ENCODE results near the gene ITGA11. TPM values are rescaled to one million over a fixed set of nuclear protein-coding genes. Genes with fewer than 3 reads are reported as not detected.

ITGA11 gene
- total RNA-seq, 1 experiment from 2014 or later, result not detected

DNA sequence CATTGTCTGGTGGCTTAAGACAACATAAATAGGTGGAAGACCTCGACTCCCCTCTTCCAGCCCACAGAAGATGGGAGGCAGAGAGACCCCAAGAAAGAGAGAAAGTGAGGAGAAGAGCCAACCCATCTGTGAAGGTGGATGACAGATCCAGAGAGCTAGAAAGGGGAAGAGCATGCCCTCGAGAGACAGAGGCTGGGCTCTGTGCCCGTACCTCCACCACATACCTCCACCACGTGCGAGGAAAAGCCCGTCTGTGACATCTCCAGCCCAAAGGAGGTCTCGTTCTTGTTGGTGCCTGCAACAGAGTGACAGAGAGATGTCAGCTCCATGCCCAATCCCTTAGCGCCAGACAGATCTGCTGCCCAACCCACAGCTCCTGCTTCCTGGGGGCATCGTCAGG is 83.4 kb downstream of the ITGA11 start:
- in situ Hi-C loops (cut with HindIII; ENCODE audit: low pct_unique_long_range_greater_than_20kb, low sequenced_read_pairs), result no loop called here
- no peak for DNase-seq (ENCODE audit: low read depth)

DNA sequence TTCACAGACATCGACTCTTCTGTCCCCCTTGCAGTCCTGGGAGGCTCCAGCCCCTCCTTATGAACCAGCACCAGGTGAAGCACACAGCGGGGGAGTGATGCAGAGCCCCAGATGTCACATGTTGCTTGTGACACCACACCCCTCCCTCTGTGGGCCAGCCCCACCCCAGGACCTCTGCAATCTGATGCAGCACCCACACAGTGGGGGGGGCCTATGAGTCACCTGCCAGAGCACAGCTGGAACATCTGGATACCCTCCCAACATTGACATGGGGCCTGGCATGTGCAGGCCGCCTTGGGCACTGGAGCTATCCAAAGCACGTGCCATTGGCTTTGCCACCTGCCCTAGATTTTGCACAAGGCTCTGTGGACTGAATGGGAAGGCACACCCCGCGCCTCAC is 83.9 kb downstream of the ITGA11 start:
- in situ Hi-C loops (cut with HindIII; ENCODE audit: low pct_unique_long_range_greater_than_20kb, low sequenced_read_pairs), result no loop called here

DNA sequence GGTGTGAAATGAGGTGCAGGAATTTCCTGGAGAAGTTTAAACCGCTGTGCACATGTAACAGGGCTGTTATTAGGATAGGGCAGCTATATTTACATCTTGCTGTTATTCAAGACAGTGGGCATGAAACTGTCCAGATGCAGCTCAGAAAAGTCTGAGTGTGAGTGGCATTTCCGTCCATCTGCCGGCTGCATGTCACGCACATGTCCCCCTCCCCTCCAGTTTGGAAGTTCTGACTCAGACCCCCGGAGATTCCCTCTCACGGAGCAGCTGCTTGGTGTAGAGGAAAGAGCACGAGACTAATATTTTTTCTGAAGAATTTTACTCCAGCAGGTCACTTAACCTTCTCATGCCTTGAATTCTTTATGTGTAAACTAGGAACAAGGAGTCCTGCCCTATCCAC is 84.6 kb downstream of the ITGA11 start:
- no peak for DNase-seq (ENCODE audit: low read depth)
- in situ Hi-C loops (cut with HindIII; ENCODE audit: low pct_unique_long_range_greater_than_20kb, low sequenced_read_pairs), result no loop called here

More for the DNA sequence above, 83.9 kb downstream of the ITGA11 start:
- DNase-seq (ENCODE audit: low read depth), result no peak

DNA sequence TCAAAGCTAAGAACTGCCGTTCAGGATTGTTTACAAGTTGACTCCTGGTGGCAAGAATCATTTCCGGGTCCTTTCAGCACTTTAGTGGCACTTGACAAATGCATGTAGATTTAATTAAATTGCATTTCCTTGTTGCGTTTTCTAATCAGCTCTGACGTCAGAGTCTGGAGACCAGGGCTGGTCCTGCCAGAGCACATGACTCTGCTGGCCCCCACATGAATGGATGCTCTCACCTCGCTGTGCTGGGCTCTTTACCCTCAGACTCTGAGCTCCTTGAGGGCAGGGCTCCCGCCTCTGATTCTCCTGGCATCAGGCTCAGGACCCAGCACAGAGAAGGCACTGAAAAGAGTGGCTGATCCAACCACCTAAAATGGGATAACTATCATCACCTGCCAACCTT is 85.0 kb downstream of the ITGA11 start:
- in situ Hi-C loops (cut with HindIII; ENCODE audit: low pct_unique_long_range_greater_than_20kb, low sequenced_read_pairs), result no loop called here
- no peak for DNase-seq (ENCODE audit: low read depth)

- DNase-seq (ENCODE audit: low read depth), result no peak
- in situ Hi-C loops (cut with HindIII; ENCODE audit: low pct_unique_long_range_greater_than_20kb, low sequenced_read_pairs), result no loop called here
Measured at GRCh38 chr15:68345481-68345880, 86.5 kb downstream of the ITGA11 start.

- in situ Hi-C loops (cut with HindIII; ENCODE audit: low pct_unique_long_range_greater_than_20kb, low sequenced_read_pairs), result no loop called here
- no peak for DNase-seq (ENCODE audit: low read depth)
Measured at GRCh38 chr15:68344600-68344999, 87.4 kb downstream of the ITGA11 start.

- no peak for DNase-seq (ENCODE audit: low read depth)
- in situ Hi-C loops (cut with HindIII; ENCODE audit: low pct_unique_long_range_greater_than_20kb, low sequenced_read_pairs), result no loop called here
Measured at GRCh38 chr15:68343579-68344225, 88.3 kb downstream of the ITGA11 start.

DNA sequence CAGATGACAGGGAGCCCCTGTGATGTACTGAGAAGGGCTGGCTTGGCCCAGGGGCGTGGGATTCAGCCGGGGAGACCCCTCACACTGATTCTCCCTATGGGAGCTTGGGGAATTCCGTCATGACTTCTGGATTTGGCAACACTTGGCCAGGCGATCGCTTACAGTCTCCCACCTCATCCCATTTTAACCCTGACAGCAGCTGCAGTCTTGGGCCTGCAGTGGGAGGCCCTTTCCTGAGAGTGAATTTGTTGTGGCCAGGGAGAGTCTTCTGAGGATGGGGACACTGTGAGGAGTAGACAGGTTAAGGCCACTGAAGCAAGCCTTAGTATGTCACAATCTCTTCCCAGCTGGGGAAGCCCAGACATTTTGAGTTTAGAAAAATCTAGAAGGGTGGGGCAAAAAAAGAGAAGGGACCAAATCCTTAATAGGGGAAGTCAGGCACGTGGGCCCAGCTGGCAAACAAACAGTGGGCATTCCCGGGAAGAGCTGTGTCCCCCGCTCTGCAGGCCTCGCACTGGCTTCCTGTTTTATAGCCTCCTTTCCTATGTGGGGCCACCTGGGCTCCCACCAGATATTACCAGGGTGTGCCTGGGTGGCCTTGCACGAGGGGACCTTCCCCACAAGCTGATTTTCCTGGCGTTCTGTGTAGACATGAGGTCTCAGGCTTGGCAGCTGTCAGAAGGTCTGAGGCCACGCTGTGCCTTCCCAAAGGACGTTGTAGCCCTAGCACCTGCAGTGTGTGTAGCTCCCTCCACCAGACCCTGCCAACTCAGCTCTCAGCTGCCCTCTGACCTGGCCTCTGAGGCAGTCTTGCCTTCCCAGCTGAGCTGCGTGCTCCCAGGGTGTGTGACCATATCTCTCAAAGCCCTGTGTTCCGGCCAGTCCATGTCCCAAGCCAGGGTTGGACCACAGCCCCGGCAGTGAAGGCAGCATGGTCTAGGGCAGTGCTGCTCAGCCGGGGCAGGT is 89.9 kb downstream of the ITGA11 start:
- in situ Hi-C loops (cut with HindIII; ENCODE audit: low pct_unique_long_range_greater_than_20kb, low sequenced_read_pairs), result no loop called here
- no peak for DNase-seq (ENCODE audit: low read depth)

GRCh38 chr15:68340726-68341671 is 91.0 kb downstream of the ITGA11 start:
- in situ Hi-C loops (cut with HindIII; ENCODE audit: low pct_unique_long_range_greater_than_20kb, low sequenced_read_pairs), result no loop called here
- DNase-seq (ENCODE audit: low read depth), result no peak

DNA sequence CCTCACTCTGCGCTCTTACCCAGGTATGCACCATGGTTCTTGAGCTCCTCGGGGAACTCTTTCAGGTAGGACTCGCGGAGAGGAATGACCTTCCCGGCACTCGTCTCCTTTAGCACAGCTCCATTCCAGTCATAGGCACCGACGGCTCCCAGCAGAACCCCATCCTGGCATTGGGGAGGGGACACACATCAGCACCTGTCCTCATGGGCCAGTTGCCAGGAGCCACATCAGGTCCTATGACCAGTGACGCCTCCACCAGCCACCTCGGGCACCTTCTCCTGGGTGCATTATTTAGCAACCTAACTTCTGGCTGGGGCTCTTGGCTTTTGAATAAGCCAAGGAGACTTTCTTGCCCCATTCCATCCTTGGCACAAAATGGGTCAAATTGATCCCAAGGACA is 92.5 kb downstream of the ITGA11 start:
- in situ Hi-C loops (cut with HindIII; ENCODE audit: low pct_unique_long_range_greater_than_20kb, low sequenced_read_pairs), result no loop called here
- no peak for DNase-seq (ENCODE audit: low read depth)

DNA sequence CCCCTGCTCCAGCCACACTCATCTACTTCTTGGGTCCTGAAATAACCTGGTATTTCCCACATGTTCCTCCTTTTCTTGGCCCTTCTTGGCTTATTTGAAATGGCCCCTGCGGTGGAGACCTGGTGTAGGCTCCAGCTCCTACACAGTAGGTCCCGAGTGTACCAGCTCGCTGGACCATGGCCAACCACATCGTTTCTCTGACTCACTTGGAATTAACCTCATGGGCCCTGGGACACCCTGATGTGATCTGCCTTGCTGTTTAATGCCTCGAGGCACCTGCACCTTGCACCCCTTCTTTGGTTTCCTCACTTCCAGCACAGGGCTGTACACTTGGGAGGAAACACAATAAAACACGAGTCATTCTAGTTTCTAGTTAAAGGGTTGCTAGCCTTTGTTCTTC is 94.1 kb downstream of the ITGA11 start:
- in situ Hi-C loops (cut with HindIII; ENCODE audit: low pct_unique_long_range_greater_than_20kb, low sequenced_read_pairs), result no loop called here
- DNase-seq (ENCODE audit: low read depth), result no peak

DNA sequence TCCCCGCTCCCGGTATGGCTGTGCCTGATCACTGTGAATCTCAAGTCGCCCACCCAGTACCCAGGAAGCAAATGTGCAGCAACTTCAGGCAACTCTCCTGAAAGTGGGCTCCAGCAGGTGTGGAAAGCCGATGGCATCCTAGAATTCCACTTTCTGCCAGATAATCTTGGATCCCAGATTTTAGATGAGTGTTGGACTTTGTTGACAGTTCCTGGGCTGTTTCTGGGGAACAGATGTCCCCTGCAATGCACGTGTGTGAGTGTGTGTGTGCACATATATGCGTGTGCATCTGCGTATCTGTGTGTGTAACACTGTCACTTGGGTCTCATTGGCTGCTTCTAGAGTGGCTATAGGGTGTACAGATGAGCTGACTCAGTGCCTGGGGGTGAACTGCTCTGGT is 95.4 kb downstream of the ITGA11 start:
- DNase-seq (ENCODE audit: low read depth), result no peak
- in situ Hi-C loops (cut with HindIII; ENCODE audit: low pct_unique_long_range_greater_than_20kb, low sequenced_read_pairs), result no loop called here

GRCh38 chr15:68335655-68336054 is 96.3 kb downstream of the ITGA11 start:
- in situ Hi-C loops (cut with HindIII; ENCODE audit: low pct_unique_long_range_greater_than_20kb, low sequenced_read_pairs), result no loop called here
- DNase-seq (ENCODE audit: low read depth), result no peak

DNA sequence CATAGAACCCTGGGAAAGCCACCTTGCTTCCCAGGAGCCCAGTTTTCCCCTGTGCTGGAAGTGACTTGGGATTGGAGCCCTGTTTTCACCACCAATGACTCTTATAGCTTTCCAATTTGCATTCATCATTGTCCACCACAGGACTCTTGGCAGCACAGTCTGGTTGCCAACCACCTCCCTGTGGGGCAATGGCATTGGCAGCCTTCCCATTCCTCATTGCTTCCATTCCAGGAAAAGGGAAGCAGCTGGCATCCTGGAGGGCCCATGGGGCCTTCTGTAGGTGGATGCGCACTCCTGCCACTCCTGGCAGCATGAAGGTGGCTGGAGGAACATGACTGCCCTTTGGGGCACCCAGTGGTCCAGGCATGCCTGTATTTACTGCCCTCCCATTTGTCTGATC is 96.7 kb downstream of the ITGA11 start:
- no peak for DNase-seq (ENCODE audit: low read depth)
- in situ Hi-C loops (cut with HindIII; ENCODE audit: low pct_unique_long_range_greater_than_20kb, low sequenced_read_pairs), result no loop called here

DNA sequence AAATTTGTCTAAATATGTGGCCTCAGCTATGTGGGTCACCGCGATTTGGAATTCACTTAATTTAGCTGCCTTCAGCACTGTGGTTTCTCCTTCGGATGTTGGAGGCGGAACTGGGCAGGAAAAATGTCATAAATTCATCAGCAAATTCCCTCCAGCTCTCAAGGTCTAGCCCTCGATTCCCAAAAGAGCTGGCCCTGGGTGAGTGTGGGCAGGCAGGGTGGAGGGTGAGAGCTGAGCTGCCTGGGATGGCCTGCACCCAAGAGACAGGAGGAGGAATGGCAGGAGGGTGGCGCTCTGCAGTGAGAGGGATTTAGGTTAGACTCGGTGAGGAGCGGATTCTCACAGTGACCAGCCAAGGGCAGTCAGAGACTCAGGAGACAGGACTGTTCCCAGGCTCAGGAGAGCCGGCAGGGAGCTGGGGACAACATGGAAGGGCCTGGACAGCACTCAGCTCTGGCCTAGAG is 97.3 kb downstream of the ITGA11 start:
- in situ Hi-C loops (cut with HindIII; ENCODE audit: low pct_unique_long_range_greater_than_20kb, low sequenced_read_pairs), result no loop called here
- DNase-seq (ENCODE audit: low read depth), result no peak

GRCh38 chr15:68333775-68334470 is 98.0 kb downstream of the ITGA11 start:
- in situ Hi-C loops (cut with HindIII; ENCODE audit: low pct_unique_long_range_greater_than_20kb, low sequenced_read_pairs), result no loop called here
- DNase-seq (ENCODE audit: low read depth), result no peak

GRCh38 chr15:68332266-68332665 is 99.7 kb downstream of the ITGA11 start:
- in situ Hi-C loops (cut with HindIII; ENCODE audit: low pct_unique_long_range_greater_than_20kb, low sequenced_read_pairs), result no loop called here

DNA sequence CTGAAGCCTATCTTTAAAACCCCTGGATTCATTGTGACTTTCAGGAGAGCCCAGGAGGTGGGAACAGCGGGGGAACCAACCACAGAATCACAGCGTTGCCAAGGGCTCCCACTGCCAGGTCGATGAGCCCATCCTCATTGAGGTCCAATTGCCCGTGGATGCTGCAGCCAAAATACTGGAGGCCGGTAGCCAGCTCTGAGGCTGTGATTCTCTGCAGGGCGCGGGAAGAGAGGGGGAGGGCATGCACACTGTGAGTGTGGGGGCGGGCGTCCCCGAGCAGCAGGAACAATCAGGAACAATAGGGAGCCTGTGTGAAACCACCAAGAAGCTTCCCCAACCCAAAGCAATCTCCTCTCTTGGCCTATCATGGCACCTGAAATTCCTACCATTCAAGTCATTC is 101.1 kb downstream of the ITGA11 start:
- in situ Hi-C loops (cut with HindIII; ENCODE audit: low pct_unique_long_range_greater_than_20kb, low sequenced_read_pairs), result no loop called here

More at GRCh38 chr15:68332266-68332665, 99.7 kb downstream of the ITGA11 start:
- no peak for DNase-seq (ENCODE audit: low read depth)

More for the DNA sequence above, 101.1 kb downstream of the ITGA11 start:
- no peak for DNase-seq (ENCODE audit: low read depth)

All from Caki2 (cell line).